Activated naive CD8-positive, alpha-beta T cell treated with anti-CD3 and anti-CD28 coated beads, Interleukin-2, amount 50 U/mL, for 24 hours (primary cell): Measurements from ENCODE around the gene EVI5.

Experiments used
- ATAC-seq: fragments of 150-1000 bp; cut with Tn5 transposase; one replicate; pipeline ENCODE4 v1.10.0; 2021
- DNase-seq: peaks from one replicate; pipeline ENCODE4 v3.0.0; 2021
- H3K27ac Mint-ChIP-seq: one replicate; pipeline ENCODE4 v1.8.0; 2021; ENCODE audit warnings: mild to moderate bottlenecking, mixed read lengths
- H3K27me3 Mint-ChIP-seq: one replicate; pipeline ENCODE4 v1.8.0; 2021; ENCODE audit warnings: mixed read lengths
- H3K36me3 Mint-ChIP-seq: one replicate; pipeline ENCODE4 v1.8.0; 2021; ENCODE audit warnings: low read depth, mixed read lengths
- H3K4me1 Mint-ChIP-seq: one replicate; pipeline ENCODE4 v1.8.0; 2021; ENCODE audit warnings: mixed read lengths
- H3K4me3 Mint-ChIP-seq: one replicate; pipeline ENCODE4 v1.8.0; 2021; ENCODE audit warnings: mild to moderate bottlenecking, moderate library complexity, mixed read lengths
- H3K9me3 Mint-ChIP-seq: one replicate; pipeline ENCODE4 v1.8.0; 2021; ENCODE audit warnings: mixed read lengths

The EVI5 gene

DNA sequence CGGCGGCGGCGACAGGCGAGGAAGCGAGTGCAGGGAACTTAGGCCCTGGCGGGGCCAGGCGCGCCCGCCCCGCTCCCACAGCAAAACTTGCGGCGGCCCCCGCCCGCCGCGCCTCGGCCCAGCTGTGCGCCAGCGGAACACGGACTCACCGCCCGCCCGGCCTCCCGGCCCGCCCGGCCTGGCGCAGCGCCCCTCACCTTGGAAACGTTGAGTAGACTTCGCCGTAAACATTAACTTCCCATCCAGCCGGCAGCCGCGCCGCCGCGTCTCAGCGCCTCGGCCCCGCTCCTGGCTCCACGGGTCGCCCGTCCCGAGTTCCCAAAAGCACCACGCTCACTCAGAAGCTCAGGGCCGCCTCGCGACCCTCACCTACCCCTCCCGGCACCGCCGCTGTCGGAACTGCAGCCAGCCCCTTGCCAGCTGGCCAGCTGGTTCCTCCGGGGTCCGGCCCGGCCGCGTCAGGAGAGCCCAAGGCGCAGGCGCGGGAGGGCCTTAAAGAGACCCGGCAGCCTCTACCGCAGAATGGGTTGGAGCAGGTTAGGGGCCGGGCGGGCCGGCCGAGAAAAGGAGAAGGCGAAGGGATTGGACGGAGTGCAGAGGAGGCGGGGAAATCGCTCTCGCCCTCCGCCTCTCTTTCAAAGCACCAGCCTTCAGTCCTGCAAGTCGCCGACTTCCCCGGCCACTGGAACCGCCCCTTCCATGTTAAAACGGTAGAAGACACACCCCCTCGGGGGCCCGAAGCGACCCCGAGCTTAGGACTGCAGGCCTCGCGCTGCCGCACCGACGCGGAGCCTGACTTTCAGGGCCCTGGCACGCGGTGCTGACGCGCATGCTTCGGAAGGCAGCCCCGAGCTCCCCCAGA lies at the start of gene EVI5:
EVI5 (minus strand) TSS at position 470 of the 862 bp plus-strand sequence. CDS start 48,562 bp downstream, outside the sequence.
- Mint-ChIP-seq H3K27ac (peak within 1 kb of the TSS; percentile 81), H3K36me3 (peaks cover 3% of the 10 kb centered on the region), H3K4me3 (peak within 1 kb of the TSS; percentile 74), H3K9me3 (no peaks in the 10 kb centered on the region), H3K4me1 (peaks cover 19% of the 10 kb centered on the region), H3K27me3 (peaks cover 71% of the 10 kb centered on the region)
- ATAC-seq (peak; percentile 80), DNase-seq (peak; percentile 70)

- peaks cover 77% of the 10 kb centered on the region for H3K36me3 Mint-ChIP-seq
- H3K4me1 Mint-ChIP-seq = peaks cover 68% of the 10 kb centered on the region
- peaks cover 3% of the 10 kb centered on the region for H3K27me3 Mint-ChIP-seq
- DNase-seq = no peak
- H3K27ac Mint-ChIP-seq = peak overlapping the region; percentile 99
- no peak for ATAC-seq
- peak overlapping the region; percentile 99 for H3K4me3 Mint-ChIP-seq
- no peaks in the 10 kb centered on the region for H3K9me3 Mint-ChIP-seq
Observed at GRCh38 chr1:92834617-92835016, 49.7 kb upstream of the EVI5 start.

DNA sequence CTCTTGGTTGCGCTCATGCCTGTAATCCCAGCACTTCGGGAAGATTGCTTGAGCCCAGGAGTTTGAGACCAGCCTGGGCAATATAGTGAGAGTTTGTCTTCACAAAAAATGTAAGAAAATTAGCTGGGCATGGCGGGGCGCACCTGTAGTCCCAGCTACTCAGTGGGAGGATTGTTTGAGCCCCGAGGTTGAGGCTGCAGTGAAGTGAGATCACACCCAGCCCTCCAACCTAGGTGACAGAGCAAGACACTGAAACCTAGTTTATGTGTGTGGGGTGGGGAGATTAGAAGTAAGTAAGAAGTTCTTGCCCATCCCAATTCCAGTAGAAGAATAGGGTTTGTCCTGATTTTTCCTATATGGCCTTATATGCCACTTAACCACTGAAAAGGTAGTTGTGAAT lies 48.9 kb upstream of the EVI5 start:
- DNase-seq (peak; percentile 14), ATAC-seq (peak; percentile 21)
- Mint-ChIP-seq H3K4me1 (peaks cover 61% of the 10 kb centered on the region), H3K27me3 (peaks cover 3% of the 10 kb centered on the region), H3K27ac (peak overlapping the region; percentile 99), H3K9me3 (no peaks in the 10 kb centered on the region), H3K4me3 (peak overlapping the region; percentile 99), H3K36me3 (peaks cover 70% of the 10 kb centered on the region)

DNA sequence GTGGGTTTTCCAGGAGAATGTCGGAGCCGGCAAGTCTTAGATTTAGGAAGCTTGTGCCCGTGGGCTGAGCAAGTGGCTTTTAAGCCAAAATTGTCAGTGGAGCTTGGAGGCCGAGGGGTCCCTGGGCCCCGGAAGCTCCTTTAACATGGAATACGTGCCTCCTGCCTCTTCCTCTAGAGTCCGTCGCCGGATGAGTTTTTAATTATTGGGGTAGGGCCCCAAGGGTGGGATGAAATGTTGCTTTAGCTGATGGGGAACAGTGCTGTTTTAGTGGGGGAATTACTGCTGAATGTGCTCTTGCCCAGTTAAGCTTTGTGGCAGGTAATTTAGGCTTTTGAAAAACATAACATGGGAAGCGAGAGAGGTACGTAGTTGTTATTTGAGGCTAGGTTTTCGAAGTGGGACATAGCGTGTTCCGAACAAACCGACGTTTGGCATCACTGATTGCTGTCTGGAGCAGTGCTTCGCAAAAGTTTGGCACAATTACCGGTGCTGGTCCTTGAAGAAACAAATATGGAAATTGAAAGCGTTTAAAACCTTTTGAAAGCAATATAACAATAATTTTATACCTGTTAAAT lies 47.7 kb upstream of the EVI5 start:
- Mint-ChIP-seq H3K36me3 (peaks cover 59% of the 10 kb centered on the region), H3K9me3 (no peaks in the 10 kb centered on the region), H3K4me3 (peak overlapping the region; percentile 99), H3K4me1 (peaks cover 49% of the 10 kb centered on the region), H3K27me3 (peaks cover 3% of the 10 kb centered on the region), H3K27ac (peak overlapping the region; percentile 99)
- DNase-seq (peak; percentile 12), ATAC-seq (no peak)

DNA sequence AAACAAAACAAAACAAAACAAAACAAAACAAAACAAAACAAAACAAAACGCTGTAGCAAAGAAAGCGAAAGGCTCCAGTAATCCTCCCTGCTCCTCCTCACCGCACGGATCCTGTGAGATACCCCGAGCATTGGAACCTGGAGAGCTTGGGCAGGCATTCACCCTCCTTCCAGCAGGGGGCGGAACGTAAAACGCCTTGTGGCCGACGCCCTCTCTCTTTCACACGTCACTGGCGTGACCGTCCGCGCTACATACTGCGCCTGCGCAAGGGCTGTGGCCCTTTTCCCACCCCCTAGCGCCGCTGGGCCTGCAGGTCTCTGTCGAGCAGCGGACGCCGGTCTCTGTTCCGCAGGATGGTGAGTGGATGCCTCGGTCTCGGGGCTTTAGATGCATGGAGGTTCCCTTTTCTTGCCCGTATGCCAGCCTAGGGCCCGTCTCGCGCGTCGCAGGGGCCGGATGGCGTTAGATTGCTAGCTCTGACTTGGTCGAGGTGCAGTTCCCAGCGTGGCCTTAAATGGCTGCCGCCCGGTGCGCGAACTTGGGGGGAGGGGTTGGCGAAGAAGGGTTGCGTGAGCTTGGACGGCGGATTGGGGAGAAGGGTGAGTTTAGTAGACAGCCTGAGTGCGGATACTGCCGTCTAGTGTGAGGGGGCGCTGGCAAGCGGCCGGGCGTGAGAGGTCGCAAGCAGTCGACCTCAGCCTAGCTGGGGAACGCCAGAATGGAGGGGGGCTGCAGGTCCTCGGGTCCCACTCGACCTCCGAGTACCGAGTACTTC lies 47.0 kb upstream of the EVI5 start, which contains the start of gene RPL5:
RPL5 (plus strand) TSS at position 279 of the 775 bp plus-strand sequence; CDS start at position 354, 75 bp downstream.
- no peaks in the 10 kb centered on the region for H3K9me3 Mint-ChIP-seq
- peaks cover 3% of the 10 kb centered on the region for H3K27me3 Mint-ChIP-seq
- peak within 1 kb of the TSS; percentile 99 for H3K4me3 Mint-ChIP-seq
- peak within 1 kb of the TSS; percentile 99 for H3K27ac Mint-ChIP-seq
- peak; percentile 82 for ATAC-seq
- peak; percentile 98 for DNase-seq
- H3K36me3 Mint-ChIP-seq = peaks cover 52% of the 10 kb centered on the region
- peaks cover 42% of the 10 kb centered on the region for H3K4me1 Mint-ChIP-seq

DNA sequence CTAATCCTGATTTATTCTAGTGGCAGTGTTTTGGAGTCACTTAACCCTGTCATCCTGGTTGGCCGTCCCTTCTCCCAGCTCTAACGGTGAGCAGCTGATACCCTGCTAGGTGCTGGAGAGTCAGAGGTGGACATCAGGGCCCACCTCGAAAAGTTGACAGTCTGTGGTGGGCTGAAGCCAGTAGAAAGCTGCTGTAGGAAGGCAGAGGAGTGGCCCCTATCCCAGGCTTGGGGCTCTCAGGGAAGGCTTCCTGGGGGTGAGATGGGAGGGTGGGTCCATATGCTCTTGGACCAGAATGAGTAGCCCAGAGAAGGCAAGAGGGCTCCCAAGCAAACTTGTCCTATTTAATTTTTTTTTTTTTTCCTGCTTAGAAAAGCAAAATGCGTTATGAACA lies 46.5 kb upstream of the EVI5 start:
- Mint-ChIP-seq H3K9me3 (no peaks in the 10 kb centered on the region), H3K4me1 (peaks cover 36% of the 10 kb centered on the region), H3K27ac (peak overlapping the region; percentile 99), H3K27me3 (peaks cover 3% of the 10 kb centered on the region), H3K36me3 (peaks cover 46% of the 10 kb centered on the region), H3K4me3 (peak overlapping the region; percentile 99)
- DNase-seq = no peak
- ATAC-seq = no peak

DNA sequence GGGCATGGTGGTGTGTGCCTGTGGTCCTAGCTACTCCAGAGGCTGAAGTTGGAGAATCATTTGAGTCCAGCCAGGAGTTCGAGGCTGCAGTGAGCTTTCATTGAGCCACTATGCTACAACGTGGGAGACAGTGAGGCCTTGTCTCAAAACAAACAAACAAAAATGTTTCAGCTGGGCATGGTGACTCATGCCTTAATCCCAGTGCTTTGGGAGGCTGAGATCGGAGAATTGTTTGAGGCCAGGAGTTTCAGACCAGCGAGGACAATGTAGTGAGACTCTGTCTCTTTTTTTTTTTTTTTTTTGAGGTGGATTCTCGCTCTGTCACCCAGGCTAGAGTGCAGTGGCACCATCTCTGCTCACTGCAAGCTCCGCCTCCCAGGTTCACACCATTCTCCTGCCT lies 41.9 kb upstream of the EVI5 start:
- Mint-ChIP-seq H3K9me3 (no peaks in the 10 kb centered on the region), H3K27me3 (peaks cover 1% of the 10 kb centered on the region), H3K4me1 (peaks cover 1% of the 10 kb centered on the region), H3K4me3 (no peak overlapping the region), H3K27ac (no peak overlapping the region), H3K36me3 (peaks cover under 1% of the 10 kb centered on the region)
- ATAC-seq = no peak
- DNase-seq = no peak

- Mint-ChIP-seq H3K4me3 (no peak overlapping the region), H3K27me3 (peaks cover 4% of the 10 kb centered on the region), H3K9me3 (no peaks in the 10 kb centered on the region), H3K36me3 (no peaks in the 10 kb centered on the region), H3K27ac (no peak overlapping the region), H3K4me1 (no peaks in the 10 kb centered on the region)
- ATAC-seq (no peak), DNase-seq (no peak)
Observed at GRCh38 chr1:92822879-92823278, 38.0 kb upstream of the EVI5 start.

- no peak for ATAC-seq
- Mint-ChIP-seq H3K27ac (no peak overlapping the region), H3K27me3 (peaks cover 5% of the 10 kb centered on the region), H3K9me3 (no peaks in the 10 kb centered on the region), H3K36me3 (no peaks in the 10 kb centered on the region), H3K4me1 (no peaks in the 10 kb centered on the region), H3K4me3 (no peak overlapping the region)
- no peak for DNase-seq
Observed at GRCh38 chr1:92820551-92820950, 35.6 kb upstream of the EVI5 start.

DNA sequence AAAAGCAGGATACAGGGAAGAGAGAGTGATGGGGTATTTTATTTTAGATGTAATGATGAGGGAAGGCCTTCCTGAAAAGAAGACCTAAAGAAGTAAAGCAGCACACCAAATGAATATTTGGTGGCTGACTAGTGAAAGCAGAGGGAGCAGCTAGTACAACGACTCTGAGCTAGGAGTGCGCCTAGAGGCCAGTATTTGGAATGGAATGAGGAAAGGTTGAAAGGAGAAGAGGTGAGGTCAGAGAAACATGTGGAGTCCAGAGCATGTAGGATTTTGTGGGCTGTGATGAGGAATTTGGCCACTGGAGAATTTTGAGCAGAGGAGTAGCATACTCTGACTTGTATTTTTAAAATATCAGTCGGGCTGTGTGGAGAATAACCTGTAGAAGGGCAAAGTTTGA lies 35.1 kb upstream of the EVI5 start:
- DNase-seq (no peak), ATAC-seq (no peak)
- Mint-ChIP-seq H3K36me3 (no peaks in the 10 kb centered on the region), H3K4me1 (no peaks in the 10 kb centered on the region), H3K4me3 (no peak overlapping the region), H3K27ac (no peak overlapping the region), H3K9me3 (no peaks in the 10 kb centered on the region), H3K27me3 (peaks cover 5% of the 10 kb centered on the region)

DNA sequence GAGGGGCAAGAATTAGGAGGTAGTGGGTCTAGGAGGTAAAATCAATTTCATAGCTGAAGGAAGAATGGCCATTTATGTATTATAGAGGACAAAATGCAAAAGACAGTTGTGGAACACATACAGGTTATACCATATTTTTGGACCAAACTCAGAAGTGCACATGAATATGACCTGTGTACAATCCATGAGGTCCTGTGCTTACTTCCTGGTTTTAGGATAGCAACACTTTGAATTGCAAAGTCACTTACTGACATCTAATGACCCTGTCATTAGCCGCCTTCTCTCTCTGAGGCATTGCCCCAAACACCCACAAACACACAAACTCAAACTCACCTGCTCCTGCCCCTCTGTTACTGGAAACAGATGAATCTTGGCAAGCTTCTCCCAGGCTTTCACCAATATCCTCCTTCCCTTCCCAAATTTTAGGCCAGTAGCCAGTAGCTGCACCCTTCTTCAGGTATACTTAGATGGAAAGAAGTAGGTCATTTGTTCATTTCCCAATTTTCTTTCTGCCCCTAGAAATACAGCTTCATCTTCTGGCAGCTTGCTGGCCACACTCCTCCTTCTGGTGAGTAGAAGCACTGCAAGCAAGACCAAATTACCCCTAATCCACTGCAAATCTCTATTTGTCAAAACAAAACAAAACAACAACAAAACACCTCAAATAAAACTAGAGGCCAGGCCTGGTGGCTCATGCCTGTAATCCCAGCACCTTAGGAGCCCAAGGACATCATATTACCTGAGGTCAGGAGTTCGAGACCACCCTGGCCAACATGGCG lies 33.3 kb upstream of the EVI5 start:
- Mint-ChIP-seq H3K27me3 (peaks cover 10% of the 10 kb centered on the region), H3K36me3 (no peaks in the 10 kb centered on the region), H3K27ac (no peak overlapping the region), H3K4me1 (no peaks in the 10 kb centered on the region), H3K4me3 (no peak overlapping the region), H3K9me3 (no peaks in the 10 kb centered on the region)
- ATAC-seq (no peak), DNase-seq (no peak)

DNA sequence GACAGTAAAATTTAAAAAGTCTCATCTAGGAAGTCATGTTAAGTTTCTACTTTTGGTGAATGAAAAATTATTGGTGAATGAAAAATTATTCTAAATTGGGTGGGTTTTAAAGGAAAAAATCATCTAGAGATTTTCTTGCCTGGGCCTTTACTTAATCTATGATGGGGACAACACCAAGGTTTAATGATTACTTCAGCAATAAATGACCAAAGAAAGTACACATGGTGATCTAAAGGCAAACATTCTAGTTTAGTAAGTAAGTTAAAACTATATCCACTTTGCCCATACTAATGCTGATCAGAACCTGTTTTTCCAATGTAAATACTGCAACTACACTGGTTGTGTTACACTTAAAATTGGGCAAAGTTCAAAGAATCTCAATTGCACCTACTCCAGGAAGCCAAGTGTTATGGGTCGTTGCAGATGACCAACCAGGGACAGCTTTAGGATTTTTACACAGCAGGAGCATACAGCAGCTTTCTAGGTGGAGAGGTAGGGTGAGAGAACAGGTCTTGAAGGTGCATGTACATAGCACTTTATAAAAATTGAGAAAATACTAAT lies 32.3 kb upstream of the EVI5 start:
- ATAC-seq = no peak
- Mint-ChIP-seq H3K27me3 (peaks cover 10% of the 10 kb centered on the region), H3K4me3 (no peak overlapping the region), H3K27ac (no peak overlapping the region), H3K36me3 (no peaks in the 10 kb centered on the region), H3K9me3 (no peaks in the 10 kb centered on the region), H3K4me1 (no peaks in the 10 kb centered on the region)
- no peak for DNase-seq

- Mint-ChIP-seq H3K4me3 (no peak overlapping the region), H3K27me3 (peaks cover 10% of the 10 kb centered on the region), H3K27ac (no peak overlapping the region), H3K9me3 (no peaks in the 10 kb centered on the region), H3K36me3 (no peaks in the 10 kb centered on the region), H3K4me1 (no peaks in the 10 kb centered on the region)
- ATAC-seq (no peak), DNase-seq (no peak)
Observed at GRCh38 chr1:92816732-92817131, 31.8 kb upstream of the EVI5 start.

DNA sequence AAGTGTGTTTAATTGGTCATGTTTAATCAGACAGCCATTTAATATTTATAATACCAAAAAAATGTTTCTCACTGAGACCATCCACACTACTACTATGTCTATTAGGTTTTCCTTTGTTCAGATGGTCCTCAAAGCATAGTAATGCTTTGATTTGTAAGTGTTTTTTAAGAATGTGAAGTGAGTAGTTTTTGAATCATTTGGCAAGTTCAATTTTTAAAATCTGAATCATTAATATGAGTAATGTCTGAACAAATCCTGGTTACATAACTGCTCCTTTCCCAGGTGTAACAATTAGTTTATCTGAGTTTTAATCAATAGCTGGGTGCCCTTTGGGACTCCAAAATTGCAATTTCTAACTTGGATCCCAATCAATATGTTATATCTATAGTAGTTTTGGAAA lies 23.5 kb upstream of the EVI5 start:
- Mint-ChIP-seq H3K27ac (no peak overlapping the region), H3K27me3 (peaks cover 9% of the 10 kb centered on the region), H3K9me3 (no peaks in the 10 kb centered on the region), H3K4me1 (peaks cover 3% of the 10 kb centered on the region), H3K4me3 (no peak overlapping the region), H3K36me3 (no peaks in the 10 kb centered on the region)
- no peak for DNase-seq
- ATAC-seq = no peak
